Ishikawa (cell line): Measurements from ENCODE around the gene DOCK8.

Experiments
- CEBPB ChIP-seq: IDR thresholded peaks from 2 replicates; pipeline ENCODE4 v1.6.1; 2012
- CREB1 ChIP-seq: IDR thresholded peaks from 2 replicates; pipeline ENCODE4 v1.6.1; 2012; ENCODE audit warnings: low read depth
- EP300 ChIP-seq: IDR thresholded peaks from 2 replicates; pipeline ENCODE4 v1.6.1; 2012; ENCODE audit warnings: borderline replicate concordance
- MAX ChIP-seq: IDR thresholded peaks from 2 replicates; pipeline ENCODE4 v1.6.1; 2012
- NFIC ChIP-seq: IDR thresholded peaks from 2 replicates; pipeline ENCODE4 v1.6.1; 2012
- REST ChIP-seq: IDR thresholded peaks from 2 replicates; pipeline ENCODE4 v1.6.1; 2012; ENCODE audit warnings: low read depth, mild to moderate bottlenecking
- TAF1 ChIP-seq: IDR thresholded peaks from 2 replicates; pipeline ENCODE4 v1.6.1; 2012; ENCODE audit warnings: low read depth, mild to moderate bottlenecking
- USF1 ChIP-seq: IDR thresholded peaks from 2 replicates; pipeline ENCODE4 v1.6.1; 2012
- YY1 ChIP-seq: IDR thresholded peaks from 2 replicates; pipeline ENCODE4 v1.6.1; 2012; ENCODE audit warnings: low read depth

GRCh38 chr9:335373-335772, 120.7 kb downstream of the DOCK8 start:
- TF ChIP-seq TAF1, result no peak
- no peak for TF ChIP-seq USF1
- TF ChIP-seq NFIC, result no peak
- TF ChIP-seq MAX, result no peak
- no peak for TF ChIP-seq CREB1
- no peak for TF ChIP-seq YY1
- no peak for TF ChIP-seq CEBPB
- TF ChIP-seq REST, result no peak
- no peak for TF ChIP-seq EP300
